Chondrocyte (in vitro differentiated cells): ENCODE results near the gene SPATS2L. TPM values are rescaled to one million over a fixed set of nuclear protein-coding genes. Genes with fewer than 3 reads are reported as not detected.
A peak's percentile ranks its signal among the peaks of the same experiment; 100 is the strongest.

Source experiments
- DNase-seq: peaks from one replicate; pipeline ENCODE4 v3.0.0; 2021; ENCODE audit warnings: mixed read lengths, low spot score
- H3K27ac Mint-ChIP-seq: one replicate; pipeline ENCODE4 v1.8.0; 2021; ENCODE audit warnings: mild to moderate bottlenecking, moderate library complexity, mixed read lengths; ENCODE audit not compliant: unreplicated experiment
- H3K27me3 Mint-ChIP-seq: 2 replicates; pipeline ENCODE4 v1.8.0; 2021; ENCODE audit warnings: low read depth, mixed read lengths
- H3K36me3 Mint-ChIP-seq: 2 replicates; pipeline ENCODE4 v1.8.0; 2021; ENCODE audit warnings: low read depth, mixed read lengths
- H3K4me1 Mint-ChIP-seq: 2 replicates; pipeline ENCODE4 v1.8.0; 2021; ENCODE audit warnings: low read depth, mild to moderate bottlenecking, mixed read lengths
- H3K4me3 Mint-ChIP-seq: one replicate; pipeline ENCODE4 v1.8.0; 2021; ENCODE audit warnings: mild to moderate bottlenecking, moderate library complexity, mixed read lengths; ENCODE audit not compliant: unreplicated experiment
- H3K9me3 Mint-ChIP-seq: 2 replicates; pipeline ENCODE4 v1.8.0; 2021; ENCODE audit warnings: low read depth, mixed read lengths
- CTCF ChIP-seq: fragments of 200-600 bp; sonication (generic); IDR thresholded peaks from 2 replicates; pipeline ENCODE4 v1.5.0; 2021; ENCODE audit warnings: antibody characterized with exemption, mild to moderate bottlenecking, moderate library complexity
- total RNA-seq: library from RNA; stranded (reverse); gene quantifications from 3 replicates; pipeline ENCODE4 v1.2.1, GENCODE V29; 2021

The SPATS2L gene
- total RNA-seq, 1 donor from 2014 or later: 237 TPM

GRCh38 chr2:200502196-200502595, 195.7 kb downstream of the SPATS2L start:
- H3K27ac Mint-ChIP-seq: no peak overlapping the region
- no peaks in the 10 kb centered on the region for H3K27me3 Mint-ChIP-seq

GRCh38 chr2:200506679-200507078, 200.2 kb downstream of the SPATS2L start:
- TF ChIP-seq CTCF: no peak
- Mint-ChIP-seq H3K4me3 (no peak overlapping the region), H3K4me1 (peaks cover 13% of the 10 kb centered on the region), H3K36me3 (peaks cover 3% of the 10 kb centered on the region), H3K27me3 (no peaks in the 10 kb centered on the region), H3K27ac (no peak overlapping the region), H3K9me3 (no peaks in the 10 kb centered on the region)
- no peak for DNase-seq

More at GRCh38 chr2:200502196-200502595, 195.7 kb downstream of the SPATS2L start:
- no peak for TF ChIP-seq CTCF
- Mint-ChIP-seq H3K4me1 (no peaks in the 10 kb centered on the region), H3K4me3 (no peak overlapping the region), H3K9me3 (no peaks in the 10 kb centered on the region), H3K36me3 (peaks cover 7% of the 10 kb centered on the region)
- DNase-seq: no peak

- H3K4me1 Mint-ChIP-seq: peaks cover 13% of the 10 kb centered on the region
- DNase-seq: no peak
- H3K36me3 Mint-ChIP-seq: peaks cover 3% of the 10 kb centered on the region
- H3K9me3 Mint-ChIP-seq: no peaks in the 10 kb centered on the region
- TF ChIP-seq CTCF: no peak
- H3K4me3 Mint-ChIP-seq: no peak overlapping the region
- H3K27me3 Mint-ChIP-seq: no peaks in the 10 kb centered on the region
- H3K27ac Mint-ChIP-seq: no peak overlapping the region
Observed at GRCh38 chr2:200507179-200507578, 200.7 kb downstream of the SPATS2L start.

GRCh38 chr2:200509235-200509611, 202.7 kb downstream of the SPATS2L start:
- DNase-seq: no peak

GRCh38 chr2:200509612-200510433, 203.3 kb downstream of the SPATS2L start, which contains the start of gene KCTD18:
Gene KCTD18 (minus strand): TSS chr2:200510068. CDS start chr2:200507016, 3,052 bp downstream.
- peak within 1 kb of the TSS; percentile 76 for H3K4me3 Mint-ChIP-seq
- TF ChIP-seq CTCF: peak; percentile 93
- no peaks in the 10 kb centered on the region for H3K36me3 Mint-ChIP-seq
- H3K27ac Mint-ChIP-seq: peak within 1 kb of the TSS; percentile 72
- peak; percentile 94 for DNase-seq
- H3K9me3 Mint-ChIP-seq: no peaks in the 10 kb centered on the region
- H3K27me3 Mint-ChIP-seq: no peaks in the 10 kb centered on the region
- peaks cover 13% of the 10 kb centered on the region for H3K4me1 Mint-ChIP-seq

More at GRCh38 chr2:200509235-200509611, 202.7 kb downstream of the SPATS2L start:
- Mint-ChIP-seq H3K27ac (peak overlapping the region; percentile 72), H3K36me3 (no peaks in the 10 kb centered on the region), H3K27me3 (no peaks in the 10 kb centered on the region), H3K4me1 (peaks cover 13% of the 10 kb centered on the region), H3K9me3 (no peaks in the 10 kb centered on the region), H3K4me3 (peak overlapping the region; percentile 74)
- no peak for TF ChIP-seq CTCF
